Middle frontal gyrus (tissue), 1 donor: Measurements from ENCODE around the gene MGLL.

ENCODE experiments used
- DNase-seq: peaks from one replicate; pipeline ENCODE4 v3.0.0-alpha.2; 2015; ENCODE audit warnings: low spot score; ENCODE audit errors: extremely low spot score

MGLL gene

DNA sequence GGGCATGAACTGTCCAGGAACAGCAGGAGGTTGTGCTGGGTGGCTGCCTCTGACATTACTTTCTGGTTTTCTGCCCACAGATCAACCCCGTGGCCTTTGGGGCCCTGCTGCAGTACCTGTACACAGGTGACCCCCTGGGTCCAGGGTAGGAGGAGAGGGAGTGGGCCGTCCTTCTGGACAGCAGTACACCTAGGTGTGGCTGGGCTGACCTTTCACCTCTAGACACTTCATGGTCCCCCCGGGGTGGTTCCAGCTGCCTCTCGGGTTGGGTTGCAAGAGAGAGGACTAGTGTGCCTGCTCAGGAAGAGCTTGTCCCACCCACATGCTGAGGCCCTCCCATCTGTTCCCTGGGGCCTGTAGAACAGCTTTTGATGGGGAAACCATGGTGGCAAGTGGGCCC lies 145.9 kb downstream of the MGLL start:
- no peak for DNase-seq

DNA sequence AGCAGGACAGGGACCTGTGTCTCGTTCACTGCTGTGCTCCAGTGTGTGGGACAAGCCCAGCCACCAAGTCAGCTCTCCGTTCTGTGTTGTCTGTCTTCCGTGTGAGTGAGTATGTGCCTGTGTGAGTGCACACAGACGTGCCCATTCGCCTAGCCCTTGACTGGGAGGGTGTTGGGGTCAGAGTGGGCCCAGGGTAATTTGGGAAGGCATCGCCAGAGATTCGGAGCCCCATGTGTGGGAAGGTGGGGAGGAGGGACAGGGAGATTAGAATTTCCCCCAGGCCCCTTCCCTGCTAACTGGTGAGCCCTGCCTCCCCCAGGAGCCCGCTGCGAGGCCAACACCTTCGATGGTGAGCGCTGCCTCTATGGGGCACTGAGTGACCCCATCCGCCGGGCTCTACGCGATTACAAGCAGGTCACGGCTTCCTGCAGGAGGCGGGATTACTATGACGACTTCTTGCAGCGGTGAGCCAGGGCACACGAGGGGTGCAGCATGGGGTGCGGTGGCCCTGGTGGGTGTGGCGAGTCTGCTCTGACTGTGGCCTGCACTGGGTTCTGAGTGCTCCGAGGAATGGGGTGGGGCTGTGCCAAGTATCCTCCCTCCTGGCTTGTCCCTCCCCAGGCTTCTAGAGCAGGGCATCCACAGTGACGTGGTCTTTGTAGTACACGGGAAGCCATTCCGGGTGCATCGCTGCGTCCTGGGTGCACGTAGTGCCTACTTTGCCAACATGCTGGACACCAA lies 146.5 kb downstream of the MGLL start:
- no peak for DNase-seq

DNA sequence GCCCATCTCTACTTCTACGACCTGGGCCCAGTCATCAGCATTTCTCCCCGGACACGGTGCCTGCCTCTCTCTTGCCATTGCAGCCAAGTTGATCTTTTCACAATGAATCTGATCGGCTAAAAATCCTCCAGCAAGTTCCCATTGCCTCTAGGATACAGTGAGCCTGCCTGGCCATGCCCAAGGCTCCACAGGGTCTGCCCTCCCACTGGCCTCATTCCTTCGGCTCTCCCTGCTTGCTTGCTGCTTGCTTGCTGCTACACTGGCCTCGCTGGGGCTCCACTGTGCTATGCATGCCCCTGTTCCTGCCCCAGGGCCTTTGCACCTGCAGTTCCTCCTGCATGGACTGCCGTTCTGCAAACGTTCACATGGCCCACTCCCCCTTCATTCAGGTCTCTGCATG lies 147.5 kb downstream of the MGLL start:
- no peak for DNase-seq

DNA sequence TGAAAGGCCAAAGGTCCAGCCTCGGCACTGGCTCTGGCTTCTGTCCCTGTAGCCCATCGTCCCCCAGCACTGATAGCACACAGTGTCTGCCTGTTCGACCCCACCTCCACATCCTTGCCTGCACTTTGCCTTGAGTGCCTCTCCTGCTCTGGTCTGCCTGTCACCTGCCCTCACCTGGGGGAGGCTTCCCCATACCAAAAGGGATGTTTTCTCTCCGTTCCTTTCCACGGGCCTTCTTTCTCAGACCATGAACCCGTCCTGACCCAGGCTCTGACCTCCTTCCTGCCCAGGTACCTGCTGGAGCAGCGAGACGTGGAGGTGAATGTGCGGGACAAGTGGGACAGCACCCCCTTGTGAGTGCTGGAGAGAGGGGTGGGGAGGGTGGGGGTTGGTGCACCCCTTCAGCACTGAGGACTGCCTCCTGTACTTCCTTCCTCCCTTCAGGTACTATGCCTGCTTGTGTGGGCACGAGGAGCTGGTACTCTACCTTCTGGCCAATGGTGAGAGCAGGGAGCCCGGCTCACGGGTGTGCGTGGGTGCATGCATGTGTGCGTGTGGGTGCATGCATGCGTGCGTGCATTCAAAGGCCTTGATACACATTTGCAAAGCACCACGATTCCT lies 148.1 kb downstream of the MGLL start:
- DNase-seq, result no peak

DNA sequence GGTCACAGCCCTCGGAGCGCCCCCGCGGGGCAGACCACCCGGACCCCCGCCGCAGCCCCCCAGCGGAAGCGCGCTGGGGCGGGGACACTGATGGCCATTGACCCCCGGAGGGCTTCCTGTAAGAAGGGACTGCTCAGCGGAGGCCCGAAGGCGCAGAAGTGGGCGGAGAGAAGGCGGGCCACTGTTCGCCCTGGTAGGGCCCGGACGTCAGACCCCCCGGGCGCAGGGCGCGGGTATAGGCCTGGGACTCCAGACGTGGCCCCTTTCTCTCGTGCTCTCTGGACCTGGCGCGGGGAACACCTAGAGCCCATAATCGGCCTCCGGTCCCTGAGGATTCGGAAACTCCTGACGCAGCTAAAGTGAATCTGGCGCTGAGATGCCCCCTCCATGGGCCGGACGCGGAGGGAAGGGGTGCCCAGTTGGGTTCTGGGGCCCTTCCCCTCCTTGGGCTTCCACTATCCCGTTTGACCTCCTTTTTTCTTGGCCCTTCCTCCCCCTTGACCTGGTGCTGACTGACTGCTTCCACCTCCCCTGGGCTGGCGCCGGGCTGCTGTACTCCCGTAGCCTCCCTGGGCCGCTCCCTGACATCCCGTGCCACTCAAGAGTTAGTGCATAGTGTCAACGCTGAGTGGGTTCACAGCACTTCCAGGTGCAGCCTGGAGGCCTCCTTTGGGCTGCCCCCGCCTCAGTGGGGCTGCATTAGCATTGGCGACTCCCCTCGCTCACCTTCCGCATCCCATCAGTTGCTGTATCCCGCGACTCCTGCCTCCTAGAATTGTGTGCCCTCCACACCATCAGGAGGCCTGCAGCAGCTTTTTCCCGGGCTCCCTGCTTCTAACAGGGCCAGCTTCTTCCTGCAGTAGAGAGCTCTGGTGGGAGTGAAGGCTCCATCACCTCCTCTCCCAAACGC lies 148.9 kb downstream of the MGLL start:
- DNase-seq, result no peak

DNA sequence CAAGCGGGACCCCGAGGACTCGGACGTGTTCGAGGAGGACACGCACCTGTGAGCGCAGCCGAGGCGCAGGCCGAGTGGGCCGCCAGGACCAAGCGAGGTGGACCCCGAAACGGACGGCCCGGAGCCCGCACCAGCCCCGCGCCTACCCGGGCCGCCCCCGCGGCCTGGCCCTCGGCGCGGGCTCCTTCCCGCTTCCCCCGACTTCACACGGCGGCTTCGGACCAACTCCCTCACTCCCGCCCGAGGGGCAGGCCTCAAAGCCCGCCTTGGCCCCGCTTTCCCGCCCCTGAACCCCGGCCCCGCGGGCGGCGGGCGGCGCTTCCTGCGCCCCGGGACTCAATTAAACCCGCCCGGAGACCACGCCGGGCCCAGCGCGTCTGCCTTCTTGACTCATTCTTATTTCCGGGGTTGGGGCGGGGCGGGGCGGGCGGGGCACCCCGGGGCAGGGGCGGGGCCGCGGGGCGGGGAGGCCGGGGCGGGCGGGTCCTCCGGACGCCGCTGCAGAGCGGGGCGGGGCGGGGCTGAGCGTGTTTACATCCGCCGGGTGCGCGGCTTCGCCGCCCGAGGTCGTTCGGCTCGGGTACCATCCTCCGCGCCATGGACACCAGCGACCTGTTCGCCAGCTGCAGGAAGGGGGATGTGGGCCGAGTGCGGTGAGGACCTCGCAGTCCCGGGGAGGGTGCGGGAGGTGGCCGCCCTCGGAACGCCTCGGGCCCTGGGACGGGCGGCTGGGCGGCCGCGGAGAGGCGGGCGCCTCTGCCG lies 149.7 kb downstream of the MGLL start, which contains the start of gene ABTB1:
Gene ABTB1, plus strand, starts transcription at position 524 of the 762 bp plus-strand sequence. Its CDS starts 74 bp downstream, at position 598.
- no peak for DNase-seq

DNA sequence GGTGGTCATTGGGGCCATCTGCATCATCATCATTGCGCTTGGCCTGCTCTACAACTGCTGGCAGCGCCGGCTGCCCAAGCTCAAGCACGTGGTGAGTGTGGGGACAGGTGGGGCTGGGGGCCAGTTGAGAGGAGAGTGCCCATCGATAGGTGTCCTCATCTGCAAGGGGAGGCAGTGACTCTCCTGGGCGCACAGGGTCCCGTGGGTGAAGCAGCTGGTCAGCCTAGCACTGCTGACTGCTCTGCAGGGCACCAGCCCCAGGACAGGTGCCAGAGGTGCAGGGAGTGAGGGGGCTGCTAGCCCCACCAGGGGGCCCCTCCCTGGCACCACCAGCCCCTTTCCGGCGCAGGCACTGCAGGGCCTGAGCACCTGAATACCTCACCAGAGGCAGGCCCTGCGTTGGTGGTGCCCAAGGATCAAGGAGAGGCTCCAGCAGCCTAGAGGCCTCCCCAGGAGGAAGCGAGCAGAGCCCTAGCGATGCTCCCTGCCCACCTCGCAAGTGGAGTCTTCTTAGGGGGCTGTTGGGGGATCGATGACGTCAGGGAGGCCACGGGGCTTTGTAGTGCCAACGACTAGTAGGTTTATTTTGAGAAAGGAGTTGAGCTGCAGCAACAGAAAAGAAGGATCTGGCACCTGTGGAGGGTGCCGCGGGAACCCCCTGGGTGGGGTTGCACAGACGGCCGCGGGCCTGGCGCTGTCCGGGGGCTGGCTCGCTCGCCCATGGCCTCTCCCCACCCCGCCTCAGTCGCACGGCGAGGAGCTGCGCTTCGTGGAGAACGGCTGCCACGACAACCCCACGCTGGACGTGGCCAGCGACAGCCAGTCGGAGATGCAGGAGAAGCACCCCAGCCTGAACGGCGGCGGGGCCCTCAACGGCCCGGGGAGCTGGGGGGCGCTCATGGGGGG lies 150.5 kb downstream of the MGLL start:
- no peak for DNase-seq

DNA sequence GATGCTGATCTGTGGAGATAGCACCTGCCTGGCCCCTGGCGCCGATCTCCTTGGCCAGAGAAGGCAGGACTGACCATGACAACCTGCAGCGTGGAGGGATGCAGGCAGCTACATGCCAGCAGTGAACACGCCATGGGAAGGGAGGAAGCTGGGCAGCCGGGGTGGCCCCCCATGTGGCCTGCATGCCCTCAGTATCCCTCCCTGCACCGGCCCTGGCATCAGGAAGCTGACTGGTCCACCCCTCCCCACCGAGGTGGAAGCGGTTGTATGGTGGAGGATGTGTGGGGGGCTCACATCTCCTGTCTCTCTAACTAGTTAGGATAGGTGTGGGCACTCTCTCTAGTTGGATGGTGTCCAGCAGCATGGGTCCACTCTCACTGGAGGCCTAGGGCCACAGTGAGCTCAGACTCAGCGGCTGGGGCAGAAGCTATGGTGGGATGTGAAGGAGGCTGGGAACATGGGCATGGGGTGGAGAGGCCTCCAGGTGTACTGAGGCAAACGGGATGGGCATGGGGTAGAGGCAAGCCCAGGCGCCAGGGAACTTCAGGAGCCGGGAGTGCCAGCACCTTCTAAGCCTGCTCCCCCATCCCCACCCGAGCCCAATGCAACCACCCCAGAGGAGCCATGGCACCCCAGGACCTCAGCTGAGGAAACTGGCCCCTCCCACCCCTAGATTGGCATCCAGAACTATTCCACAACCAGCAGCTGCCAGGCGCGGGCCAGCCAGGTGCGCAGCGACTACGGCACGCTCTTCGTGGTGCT lies 151.4 kb downstream of the MGLL start:
- no peak for DNase-seq

DNA sequence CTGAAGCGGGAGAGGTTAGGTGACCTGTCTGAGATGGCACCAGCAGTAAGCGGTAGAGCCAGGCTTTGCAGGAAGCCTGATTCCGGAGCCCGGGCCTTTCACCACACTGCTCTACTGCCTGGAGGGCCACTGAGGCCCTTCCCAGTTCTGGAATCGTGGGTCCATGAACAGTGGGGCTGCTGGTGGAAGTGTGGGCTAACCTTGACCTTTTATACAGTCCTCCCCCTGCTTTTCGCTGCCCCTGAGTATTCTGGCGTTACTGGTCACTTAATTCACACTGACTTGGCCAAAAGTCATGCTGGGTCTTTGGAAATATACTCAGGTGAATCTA lies 152.1 kb downstream of the MGLL start:
- DNase-seq, result no peak

DNA sequence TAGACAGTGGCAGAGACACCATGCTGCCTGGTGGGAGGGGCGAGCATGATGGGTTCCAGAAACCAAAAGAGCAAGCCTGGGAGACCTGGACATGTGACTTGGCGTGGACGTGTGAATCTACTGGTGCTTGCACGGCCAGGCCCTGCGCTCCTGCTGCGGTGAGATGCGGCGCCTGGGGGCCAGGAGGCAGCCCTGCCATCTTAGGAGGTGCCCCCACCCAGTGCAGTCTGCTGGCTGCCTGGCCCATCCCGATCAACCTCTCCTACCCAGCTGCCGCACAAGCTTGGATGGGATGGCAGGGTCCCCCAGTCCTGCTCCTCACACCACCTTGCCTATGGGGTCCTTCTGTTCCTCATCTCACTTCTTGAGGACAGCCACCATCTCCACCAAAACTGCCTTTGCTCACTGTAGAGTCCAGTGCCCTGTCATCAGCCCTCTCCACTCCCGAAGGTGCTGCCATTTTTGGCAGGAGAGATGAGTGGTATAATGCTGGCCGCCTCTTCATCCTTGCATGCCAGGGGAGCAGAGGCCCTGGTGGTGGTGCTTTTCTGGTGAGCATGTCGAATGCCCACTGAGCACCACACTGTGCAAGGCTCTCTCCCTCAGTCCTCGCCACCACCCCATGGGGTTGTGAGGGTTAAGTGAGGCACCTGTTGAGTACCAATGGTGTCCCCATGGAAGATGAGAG lies 152.6 kb downstream of the MGLL start:
- DNase-seq, result no peak

DNA sequence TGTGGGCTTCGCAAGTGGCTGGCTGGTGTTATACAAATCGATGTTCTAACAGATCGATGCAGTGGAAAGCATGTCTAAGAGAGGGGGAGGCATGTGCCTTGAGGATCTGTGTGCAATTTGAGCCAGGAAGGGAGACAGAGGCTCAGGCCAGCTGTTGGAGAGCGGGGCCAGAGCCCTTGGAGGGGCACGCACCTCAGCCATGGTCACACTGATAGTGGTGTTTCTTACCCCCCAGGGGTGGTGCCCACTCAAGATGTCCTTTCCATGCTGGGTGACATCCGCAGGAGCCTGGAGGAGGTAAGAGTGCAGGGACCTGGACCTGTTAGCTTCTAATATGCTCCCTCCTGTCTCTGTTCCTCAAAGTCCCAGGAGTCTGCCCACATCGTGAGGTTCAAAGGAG lies 153.4 kb downstream of the MGLL start:
- DNase-seq, result no peak

DNA sequence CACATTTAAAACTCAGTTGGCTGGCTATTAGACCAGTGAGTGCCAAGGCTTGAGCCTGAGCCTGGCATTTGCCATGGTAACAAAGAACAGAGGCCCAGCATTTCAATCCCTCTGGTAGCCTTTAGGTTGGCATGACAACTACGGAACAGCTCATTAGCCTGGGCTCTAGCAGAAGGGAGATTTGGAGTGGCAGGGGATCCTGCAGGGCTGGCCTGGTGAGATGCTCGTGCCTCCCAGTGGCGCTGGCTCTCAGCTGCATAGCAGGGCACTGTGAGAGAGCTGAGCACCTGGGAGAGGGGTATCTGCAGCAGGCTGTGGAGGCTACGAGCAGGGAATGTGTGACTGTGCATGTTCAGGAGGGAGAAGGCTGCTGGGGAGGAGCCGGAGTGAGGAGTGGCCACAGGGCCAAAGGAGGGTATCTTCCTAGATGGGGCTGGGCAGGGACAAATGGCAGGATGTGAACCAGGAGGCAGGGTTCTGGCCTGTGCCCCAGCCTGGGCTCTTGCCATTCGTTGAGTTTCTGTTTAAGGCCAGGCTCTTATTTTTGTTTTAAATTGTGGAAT lies 155.1 kb downstream of the MGLL start:
- DNase-seq, result no peak

DNA sequence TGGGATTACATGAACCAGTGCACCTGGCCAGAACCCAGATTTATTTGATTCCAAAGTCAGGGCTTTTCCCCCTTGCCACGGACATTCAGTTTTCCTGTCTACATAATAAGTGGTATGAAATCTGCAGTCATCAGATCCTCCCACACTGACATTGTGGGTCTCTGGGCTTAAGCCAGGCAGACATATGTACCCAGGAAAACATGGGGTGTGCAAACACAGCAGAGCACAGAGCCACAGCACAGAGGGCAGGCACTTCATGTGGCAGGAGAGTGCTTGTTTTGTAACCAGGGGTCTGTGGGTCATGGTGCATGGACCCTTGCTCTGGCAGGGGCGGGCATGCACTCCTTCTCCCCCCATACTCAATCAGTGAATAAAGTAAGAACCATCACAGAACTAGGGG lies 155.6 kb downstream of the MGLL start:
- no peak for DNase-seq

DNA sequence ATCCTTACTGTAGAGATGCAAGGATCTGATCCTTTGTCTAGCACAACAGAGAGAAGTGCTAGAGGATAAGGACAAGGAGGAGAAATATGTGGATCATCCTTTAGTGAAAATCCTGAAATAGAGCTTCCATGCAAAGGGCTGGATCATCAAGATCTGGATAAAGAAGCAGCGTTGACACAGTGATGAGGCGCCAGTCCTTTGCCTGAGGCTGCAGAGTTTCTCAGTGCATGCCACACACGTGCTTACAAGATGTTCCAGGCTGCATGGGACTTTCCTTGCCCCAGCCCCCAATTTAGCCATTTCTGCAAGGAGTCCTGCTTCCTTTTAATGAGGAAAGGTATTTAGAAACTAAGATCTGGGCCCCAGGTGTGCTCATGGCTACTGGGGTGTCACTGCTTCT lies 156.7 kb downstream of the MGLL start:
- no peak for DNase-seq

DNA sequence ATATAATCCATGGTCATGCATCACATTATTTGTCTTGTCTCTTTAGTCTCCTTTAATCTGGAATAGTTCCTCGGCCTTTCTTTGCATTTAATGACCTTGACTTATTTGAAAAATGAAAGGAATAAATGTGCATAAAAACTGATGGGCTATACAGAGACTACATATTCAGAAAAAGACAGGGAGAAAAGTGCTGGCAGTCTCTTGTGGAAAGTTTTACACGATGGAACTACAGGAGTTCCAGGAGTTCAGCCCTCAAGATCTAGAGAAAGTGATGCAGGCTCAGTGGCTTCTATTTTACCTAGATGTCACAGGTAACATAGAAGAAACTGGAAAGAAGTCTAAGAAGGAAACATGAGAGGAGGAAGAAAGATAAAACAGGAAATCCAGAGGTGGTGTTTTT lies 157.2 kb downstream of the MGLL start:
- no peak for DNase-seq

DNA sequence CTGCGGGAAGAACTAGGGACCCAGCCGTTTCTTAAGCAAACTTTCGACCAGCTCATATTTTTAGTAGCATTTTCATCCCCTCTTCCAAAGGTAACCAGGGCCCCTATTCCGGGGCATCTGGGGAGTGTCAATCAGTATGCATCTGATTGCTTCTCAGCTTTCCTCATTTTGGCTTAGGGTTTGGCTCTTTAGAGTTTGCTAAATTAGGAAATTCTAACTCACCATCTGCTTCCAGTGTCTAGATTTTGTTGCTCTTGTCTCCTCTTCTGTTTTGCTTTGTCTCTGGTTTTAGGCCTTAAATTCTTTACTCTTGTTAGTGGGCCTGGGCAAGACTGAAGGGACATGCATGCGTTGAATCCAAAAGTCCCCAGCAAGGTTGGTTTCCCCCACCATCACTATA lies 159.2 kb downstream of the MGLL start:
- no peak for DNase-seq

DNA sequence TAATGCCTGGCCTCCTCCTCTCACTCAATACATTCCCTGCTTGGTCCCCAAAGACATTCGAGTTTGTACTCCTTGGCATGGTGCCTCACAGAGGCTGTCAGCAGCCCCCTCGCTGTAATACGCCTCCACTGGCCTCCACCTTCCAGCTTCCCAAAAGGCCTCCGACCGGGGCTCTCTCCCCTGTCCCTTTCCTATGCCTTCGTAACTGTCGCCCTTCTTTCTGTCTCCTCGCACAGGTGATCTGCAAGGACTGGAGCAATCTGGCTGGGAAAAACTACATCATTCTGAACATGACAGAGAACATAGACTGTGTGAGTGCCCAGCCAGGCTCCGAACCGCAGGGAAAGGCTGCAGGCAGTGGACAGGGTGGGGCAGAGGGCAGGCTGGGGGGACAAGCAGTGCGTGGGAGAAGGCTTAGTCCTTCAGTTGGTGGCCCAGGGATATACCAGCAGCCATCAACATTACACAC lies 160.3 kb downstream of the MGLL start:
- no peak for DNase-seq

DNA sequence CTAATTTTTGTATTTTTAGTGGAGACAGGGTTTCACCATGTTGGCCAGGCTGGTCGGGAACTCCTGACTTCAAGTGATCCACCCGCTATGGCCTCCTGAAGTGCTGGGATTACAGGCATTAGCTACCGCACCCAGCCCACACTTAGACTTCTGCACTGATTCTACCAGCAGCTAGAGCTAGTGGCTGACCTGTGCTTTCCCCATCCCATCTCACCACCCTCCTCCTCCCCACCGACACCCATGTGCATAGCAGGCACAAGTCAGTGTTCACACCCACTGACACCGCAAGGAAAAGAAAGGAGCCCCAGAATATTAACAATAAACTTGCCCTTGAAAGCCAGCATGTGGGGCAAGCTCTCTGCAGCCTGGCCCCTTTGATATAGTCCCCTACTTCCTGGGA lies 160.7 kb downstream of the MGLL start:
- DNase-seq, result no peak
